ENCODE data around the gene NPC2. TPM values are rescaled to one million over a fixed set of nuclear protein-coding genes. Genes with fewer than 3 reads are reported as not detected.
A peak's percentile ranks its signal among the peaks of the same experiment; 100 is the strongest.

Gene NPC2
- total RNA-seq, 2 donors from 2014 or later: 194 to 242 TPM

GRCh38 chr14:74478996-74479635, 14.0 kb downstream of the NPC2 start:
- TF ChIP-seq CTCF (IDR thresholded peaks at IDR 0.05): peak in 1 of 2 donors; percentile 78
- peaks cover 0 to 8% of the 10 kb centered on the region in 2 donors for H3K4me1 ChIP-seq
- H3K4me3 ChIP-seq: no peak overlapping the region
- H3K27ac ChIP-seq: no peak overlapping the region
- H3K36me3 ChIP-seq: peaks cover 47% of the 10 kb centered on the region
- DNase-seq (ENCODE audit: low spot score): no peak
- no peaks in the 10 kb centered on the region for H3K27me3 ChIP-seq
- H3K9me3 ChIP-seq: no peaks in the 10 kb centered on the region

- TF ChIP-seq CTCF (IDR thresholded peaks at IDR 0.05): no peak
- Histone ChIP-seq H3K4me3 (no peak overlapping the region), H3K9me3 (no peaks in the 10 kb centered on the region), H3K4me1 (peaks cover 0 to 8% of the 10 kb centered on the region in 2 donors), H3K27me3 (no peaks in the 10 kb centered on the region), H3K27ac (no peak overlapping the region), H3K36me3 (peaks cover 43% of the 10 kb centered on the region)
- DNase-seq (ENCODE audit: low spot score): no peak
These were observed 16.5 kb downstream of the NPC2 start for GRCh38 chr14:74476607-74477006.

- Histone ChIP-seq H3K27me3 (no peaks in the 10 kb centered on the region), H3K27ac (no peak overlapping the region), H3K36me3 (peaks cover 40% of the 10 kb centered on the region)
These were observed 17.0 kb downstream of the NPC2 start for GRCh38 chr14:74476107-74476506.

GRCh38 chr14:74475678-74476077, 17.4 kb downstream of the NPC2 start:
- no peak for DNase-seq (ENCODE audit: low spot score)
- TF ChIP-seq CTCF (IDR thresholded peaks at IDR 0.05): no peak
- H3K27me3 ChIP-seq: no peaks in the 10 kb centered on the region
- no peak overlapping the region for H3K4me3 ChIP-seq
- no peaks in the 10 kb centered on the region for H3K9me3 ChIP-seq
- H3K27ac ChIP-seq: no peak overlapping the region
- H3K36me3 ChIP-seq: peaks cover 36% of the 10 kb centered on the region
- H3K4me1 ChIP-seq: peaks cover 0 to 8% of the 10 kb centered on the region in 2 donors

More at GRCh38 chr14:74476107-74476506, 17.0 kb downstream of the NPC2 start:
- Histone ChIP-seq H3K9me3 (no peaks in the 10 kb centered on the region), H3K4me1 (peaks cover 0 to 8% of the 10 kb centered on the region in 2 donors), H3K4me3 (no peak overlapping the region)
- DNase-seq (ENCODE audit: low spot score): no peak
- TF ChIP-seq CTCF (IDR thresholded peaks at IDR 0.05): no peak

- Histone ChIP-seq H3K9me3 (no peaks in the 10 kb centered on the region), H3K27me3 (no peaks in the 10 kb centered on the region), H3K27ac (no peak overlapping the region), H3K4me1 (peaks cover 0 to 20% of the 10 kb centered on the region in 2 donors), H3K36me3 (peaks cover 23% of the 10 kb centered on the region), H3K4me3 (no peak overlapping the region)
- TF ChIP-seq CTCF (IDR thresholded peaks at IDR 0.05): no peak
- no peak for DNase-seq (ENCODE audit: low spot score)
These were observed 18.7 kb downstream of the NPC2 start for GRCh38 chr14:74474376-74474775.

- no peak for DNase-seq (ENCODE audit: low spot score)
- no peak overlapping the region for H3K4me3 ChIP-seq
- no peak overlapping the region for H3K27ac ChIP-seq
- H3K36me3 ChIP-seq: peaks cover 20% of the 10 kb centered on the region
- H3K9me3 ChIP-seq: no peaks in the 10 kb centered on the region
- H3K27me3 ChIP-seq: no peaks in the 10 kb centered on the region
- TF ChIP-seq CTCF (IDR thresholded peaks at IDR 0.05): no peak
- H3K4me1 ChIP-seq: peaks cover 0 to 30% of the 10 kb centered on the region in 2 donors
These were observed 20.5 kb downstream of the NPC2 start for GRCh38 chr14:74472601-74473000.
